ENCODE measurements around the gene LHX5. TPM values are rescaled to one million over a fixed set of nuclear protein-coding genes. Genes with fewer than 3 reads are reported as not detected.
"Not testable (repeated sequence)": the region's sequence is repeated elsewhere in the genome, so short reads cannot be mapped to it uniquely, and the experiment has no call there.

LHX5 gene
- polyA plus RNA-seq, 2 donors = not detected

DNA sequence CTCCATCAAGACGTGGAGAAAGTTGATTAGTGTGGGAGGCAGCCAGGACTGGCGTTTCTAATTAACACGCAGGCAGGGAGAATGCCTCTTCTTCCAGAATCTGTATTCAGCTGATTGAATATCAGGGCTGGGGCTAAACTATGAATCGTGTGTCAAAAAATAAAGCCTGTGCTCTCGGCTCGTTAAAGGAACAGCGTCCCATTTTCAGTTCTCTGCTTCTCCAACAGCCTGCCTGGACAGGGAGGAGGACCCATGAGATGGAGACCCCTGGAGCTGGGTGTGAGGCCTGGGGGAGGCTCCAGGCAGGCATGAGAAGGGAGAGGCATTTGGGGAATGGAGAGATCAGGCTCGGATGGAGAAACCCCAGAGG lies 28.6 kb upstream of the LHX5 start:
- no peaks in the 10 kb centered on the region for H3K36me3 ChIP-seq (ENCODE audit: control insufficient read depth in 2 of 2, insufficient read depth in 2 of 2, low read length in 1 of 2)
- peaks cover 3 to 4% of the 10 kb centered on the region in 2 donors for H3K27me3 ChIP-seq (ENCODE audit: control insufficient read depth in 1 of 2, insufficient read depth in 2 of 2, low read length in 2 of 2)
- 15 to 26% methylated on average over 8 of the region's 8 CpGs for WGBS, 2 donors
- H3K27ac ChIP-seq (ENCODE audit: low read depth in 2 of 2, low read length in 1 of 2) = no peak overlapping the region
- H3K9me3 ChIP-seq (ENCODE audit: control insufficient read depth in 2 of 2, insufficient read depth in 1 of 2, low read depth in 1 of 2, low read length in 1 of 2) = peaks cover 0 to 3% of the 10 kb centered on the region in 2 donors
- H3K4me3 ChIP-seq (ENCODE audit: low read depth in 1 of 2, low read length in 2 of 2) = no peak overlapping the region
- no peaks in the 10 kb centered on the region for H3K4me1 ChIP-seq (ENCODE audit: control insufficient read depth in 2 of 2, insufficient read depth in 2 of 2, low read length in 1 of 2)

DNA sequence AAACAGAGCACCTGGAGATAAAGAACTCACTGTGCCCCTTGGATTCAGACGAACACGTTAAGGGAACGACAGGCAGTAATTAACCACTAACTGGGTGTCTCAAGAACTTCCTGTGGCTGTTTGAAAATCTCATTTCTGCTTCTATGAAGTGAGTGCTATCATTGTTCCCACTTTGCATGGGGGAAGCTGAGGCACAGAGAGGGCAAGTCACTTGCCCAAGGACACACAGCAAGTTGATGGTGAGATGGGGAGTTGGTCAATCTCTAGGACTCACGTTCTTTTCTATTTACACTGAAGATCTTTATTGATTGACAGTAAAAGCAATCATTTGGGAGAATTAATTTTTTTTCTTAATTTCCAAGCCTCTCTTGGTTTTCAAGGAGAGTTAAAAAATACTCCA lies 26.8 kb upstream of the LHX5 start:
- Histone ChIP-seq H3K4me1 (ENCODE audit: control insufficient read depth in 2 of 2, insufficient read depth in 2 of 2, low read length in 1 of 2) (no peaks in the 10 kb centered on the region), H3K36me3 (ENCODE audit: control insufficient read depth in 2 of 2, insufficient read depth in 2 of 2, low read length in 1 of 2) (no peaks in the 10 kb centered on the region), H3K27me3 (ENCODE audit: control insufficient read depth in 1 of 2, insufficient read depth in 2 of 2, low read length in 2 of 2) (peaks cover 3 to 4% of the 10 kb centered on the region in 2 donors), H3K9me3 (ENCODE audit: control insufficient read depth in 2 of 2, insufficient read depth in 1 of 2, low read depth in 1 of 2, low read length in 1 of 2) (peaks cover 0 to 3% of the 10 kb centered on the region in 2 donors), H3K27ac (ENCODE audit: low read depth in 2 of 2, low read length in 1 of 2) (no peak overlapping the region), H3K4me3 (ENCODE audit: low read depth in 1 of 2, low read length in 2 of 2) (no peak overlapping the region)
- WGBS, 2 donors = 46% methylated on average over 4 of the region's 4 CpGs

DNA sequence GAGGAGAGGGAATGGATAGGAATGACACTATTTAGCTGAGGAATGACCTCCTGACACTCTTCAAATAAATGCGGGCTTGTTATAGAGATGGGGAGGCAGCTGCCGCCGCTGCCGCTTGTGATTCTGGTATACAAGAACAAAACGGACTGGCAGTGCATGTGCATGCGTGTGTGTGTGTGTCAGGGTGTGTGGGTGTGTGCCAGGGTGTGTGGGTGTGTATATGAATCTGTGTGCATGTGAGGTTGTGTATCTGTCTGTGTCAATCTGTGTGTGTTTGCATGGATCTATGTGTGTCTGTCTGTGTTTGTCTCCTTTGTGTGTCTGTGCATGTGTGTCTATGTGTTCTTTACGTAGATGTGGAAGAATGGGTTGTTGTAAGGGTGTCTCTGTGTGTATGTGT lies 26.0 kb upstream of the LHX5 start:
- Histone ChIP-seq H3K36me3 (ENCODE audit: control insufficient read depth in 2 of 2, insufficient read depth in 2 of 2, low read length in 1 of 2) (no peaks in the 10 kb centered on the region), H3K4me3 (ENCODE audit: low read depth in 1 of 2, low read length in 2 of 2) (no peak overlapping the region), H3K27me3 (ENCODE audit: control insufficient read depth in 1 of 2, insufficient read depth in 2 of 2, low read length in 2 of 2) (peaks cover 3 to 4% of the 10 kb centered on the region in 2 donors), H3K9me3 (ENCODE audit: control insufficient read depth in 2 of 2, insufficient read depth in 1 of 2, low read depth in 1 of 2, low read length in 1 of 2) (peaks cover 0 to 3% of the 10 kb centered on the region in 2 donors), H3K4me1 (ENCODE audit: control insufficient read depth in 2 of 2, insufficient read depth in 2 of 2, low read length in 1 of 2) (no peaks in the 10 kb centered on the region), H3K27ac (ENCODE audit: low read depth in 2 of 2, low read length in 1 of 2) (no peak overlapping the region)
- 27 to 37% methylated on average over 7 of the region's 7 CpGs for WGBS, 2 donors

DNA sequence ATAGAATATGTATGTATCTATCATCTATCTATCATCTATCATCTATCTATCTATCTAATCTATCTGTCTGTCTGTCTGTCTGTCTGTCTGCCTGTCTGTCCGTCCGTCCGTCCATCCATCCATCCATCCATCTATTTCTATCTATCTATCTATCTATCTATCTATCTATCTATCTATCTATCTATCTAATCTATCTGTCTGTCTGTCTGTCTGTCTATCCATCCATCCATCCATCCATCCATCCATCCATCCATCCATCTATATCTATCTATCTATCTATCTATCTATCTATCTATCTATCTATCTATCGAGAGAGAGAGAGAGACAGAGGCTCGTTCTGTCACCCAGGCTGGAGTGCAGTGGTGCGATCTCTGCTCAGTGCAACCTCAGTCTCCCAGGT lies 24.3 kb upstream of the LHX5 start:
- H3K4me1 ChIP-seq (ENCODE audit: control insufficient read depth in 2 of 2, insufficient read depth in 2 of 2, low read length in 1 of 2); H3K4me3 ChIP-seq (ENCODE audit: low read depth in 1 of 2, low read length in 2 of 2); H3K36me3 ChIP-seq (ENCODE audit: control insufficient read depth in 2 of 2, insufficient read depth in 2 of 2, low read length in 1 of 2); H3K27me3 ChIP-seq (ENCODE audit: control insufficient read depth in 1 of 2, insufficient read depth in 2 of 2, low read length in 2 of 2); H3K9me3 ChIP-seq (ENCODE audit: control insufficient read depth in 2 of 2, insufficient read depth in 1 of 2, low read depth in 1 of 2, low read length in 1 of 2); H3K27ac ChIP-seq (ENCODE audit: low read depth in 2 of 2, low read length in 1 of 2): not testable (repeated sequence)
- 90 to 91% methylated on average over 6 of the region's 6 CpGs for WGBS, 2 donors

DNA sequence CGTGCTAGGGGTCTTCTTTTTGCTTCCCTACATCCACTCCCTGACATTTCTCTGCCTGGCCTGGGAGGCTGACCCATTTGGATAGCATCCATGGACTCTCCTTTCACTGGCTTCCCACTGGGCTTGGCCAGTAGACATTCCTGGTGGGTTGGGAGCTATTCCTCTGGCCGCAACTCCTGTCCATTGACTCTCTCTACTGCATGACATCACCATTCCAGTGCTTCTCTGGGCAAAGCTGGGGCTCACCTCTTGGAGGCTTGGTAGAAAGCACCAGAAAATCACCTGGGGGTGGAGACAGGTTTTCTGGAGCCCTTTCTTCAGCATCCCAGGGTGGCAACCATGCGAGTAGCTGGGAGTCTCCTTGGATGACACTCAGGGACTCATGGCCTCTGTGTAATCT lies 16.7 kb upstream of the LHX5 start:
- H3K9me3 ChIP-seq (ENCODE audit: control insufficient read depth in 2 of 2, insufficient read depth in 1 of 2, low read depth in 1 of 2, low read length in 1 of 2) = no peaks in the 10 kb centered on the region
- H3K27me3 ChIP-seq (ENCODE audit: control insufficient read depth in 1 of 2, insufficient read depth in 2 of 2, low read length in 2 of 2) = no peaks in the 10 kb centered on the region
- H3K4me1 ChIP-seq (ENCODE audit: control insufficient read depth in 2 of 2, insufficient read depth in 2 of 2, low read length in 1 of 2) = no peaks in the 10 kb centered on the region
- no peak overlapping the region for H3K27ac ChIP-seq (ENCODE audit: low read depth in 2 of 2, low read length in 1 of 2)
- no peaks in the 10 kb centered on the region for H3K36me3 ChIP-seq (ENCODE audit: control insufficient read depth in 2 of 2, insufficient read depth in 2 of 2, low read length in 1 of 2)
- 70 to 75% methylated on average over 3 of the region's 3 CpGs for WGBS, 2 donors
- H3K4me3 ChIP-seq (ENCODE audit: low read depth in 1 of 2, low read length in 2 of 2) = no peak overlapping the region

DNA sequence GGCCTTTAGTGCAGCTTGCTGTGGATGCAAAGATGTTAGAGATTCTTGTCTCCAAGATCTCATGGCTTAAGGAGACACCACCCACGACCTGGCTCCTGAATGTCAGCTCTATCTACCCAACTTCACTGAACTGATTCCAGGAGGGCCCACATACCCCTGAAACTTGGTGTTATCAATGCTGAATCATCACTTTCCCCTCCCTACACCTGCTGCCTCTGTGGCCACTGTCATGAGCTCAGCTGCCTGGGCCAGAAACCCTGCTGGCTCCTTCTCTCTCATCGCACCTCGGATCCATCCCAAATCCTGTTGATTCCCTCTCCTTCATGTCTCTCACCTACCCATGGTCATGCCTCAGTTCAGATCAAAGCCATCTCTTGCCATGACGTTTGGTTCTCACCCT lies 15.1 kb upstream of the LHX5 start:
- Histone ChIP-seq H3K36me3 (ENCODE audit: control insufficient read depth in 2 of 2, insufficient read depth in 2 of 2, low read length in 1 of 2) (no peaks in the 10 kb centered on the region), H3K9me3 (ENCODE audit: control insufficient read depth in 2 of 2, insufficient read depth in 1 of 2, low read depth in 1 of 2, low read length in 1 of 2) (no peaks in the 10 kb centered on the region), H3K27ac (ENCODE audit: low read depth in 2 of 2, low read length in 1 of 2) (no peak overlapping the region), H3K4me1 (ENCODE audit: control insufficient read depth in 2 of 2, insufficient read depth in 2 of 2, low read length in 1 of 2) (no peaks in the 10 kb centered on the region), H3K27me3 (ENCODE audit: control insufficient read depth in 1 of 2, insufficient read depth in 2 of 2, low read length in 2 of 2) (no peaks in the 10 kb centered on the region), H3K4me3 (ENCODE audit: low read depth in 1 of 2, low read length in 2 of 2) (no peak overlapping the region)
- 21 to 35% methylated on average over 4 of the region's 4 CpGs for WGBS, 2 donors

DNA sequence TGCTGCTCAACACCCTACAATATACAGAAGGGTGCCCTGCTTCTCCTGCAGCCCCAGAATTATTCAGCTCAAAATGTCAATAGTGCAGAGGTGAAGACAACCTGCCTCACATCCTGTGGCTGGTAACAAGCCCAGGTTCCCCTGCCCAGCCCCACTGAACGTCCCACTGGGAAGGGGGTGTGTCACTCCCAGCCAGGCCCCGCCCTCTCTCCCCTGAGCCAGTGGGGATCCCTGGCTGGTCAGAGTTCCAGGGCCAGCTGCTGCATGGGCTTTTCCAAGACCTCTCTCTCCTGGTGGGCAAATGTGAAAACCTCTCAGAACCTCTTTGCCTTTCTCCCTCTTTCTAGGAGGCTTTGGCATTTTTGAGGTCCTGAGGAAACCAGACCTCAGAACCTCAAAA lies 13.7 kb upstream of the LHX5 start:
- Histone ChIP-seq H3K4me1 (ENCODE audit: control insufficient read depth in 2 of 2, insufficient read depth in 2 of 2, low read length in 1 of 2) (no peaks in the 10 kb centered on the region), H3K27me3 (ENCODE audit: control insufficient read depth in 1 of 2, insufficient read depth in 2 of 2, low read length in 2 of 2) (peaks cover 0 to 3% of the 10 kb centered on the region in 2 donors), H3K9me3 (ENCODE audit: control insufficient read depth in 2 of 2, insufficient read depth in 1 of 2, low read depth in 1 of 2, low read length in 1 of 2) (no peaks in the 10 kb centered on the region), H3K36me3 (ENCODE audit: control insufficient read depth in 2 of 2, insufficient read depth in 2 of 2, low read length in 1 of 2) (no peaks in the 10 kb centered on the region), H3K4me3 (ENCODE audit: low read depth in 1 of 2, low read length in 2 of 2) (no peak overlapping the region), H3K27ac (ENCODE audit: low read depth in 2 of 2, low read length in 1 of 2) (no peak overlapping the region)
- WGBS, 2 donors = 0 to 9% methylated on average over 2 of the region's 2 CpGs

DNA sequence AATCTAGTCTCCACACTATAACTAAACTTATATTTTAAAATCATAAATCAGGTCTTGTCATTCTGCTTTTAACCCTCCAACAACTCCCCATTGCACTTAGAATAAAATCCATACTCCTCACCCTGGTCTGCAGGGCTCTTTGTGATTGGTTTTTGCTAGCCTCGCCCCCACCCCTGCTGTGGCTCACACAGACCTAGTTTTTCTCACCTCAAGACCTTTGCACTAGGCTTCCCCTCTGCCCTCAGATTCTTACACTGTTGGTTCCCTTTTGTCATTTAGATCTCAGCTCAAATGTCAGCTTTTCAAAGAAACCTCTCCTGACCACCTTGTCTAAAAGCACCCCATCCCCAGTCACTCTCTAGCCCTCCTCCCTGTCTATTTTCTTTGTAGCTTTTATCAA lies 10.7 kb upstream of the LHX5 start:
- Histone ChIP-seq H3K4me3 (ENCODE audit: low read depth in 1 of 2, low read length in 2 of 2) (no peak overlapping the region), H3K27ac (ENCODE audit: low read depth in 2 of 2, low read length in 1 of 2) (no peak overlapping the region), H3K4me1 (ENCODE audit: control insufficient read depth in 2 of 2, insufficient read depth in 2 of 2, low read length in 1 of 2) (no peaks in the 10 kb centered on the region), H3K9me3 (ENCODE audit: control insufficient read depth in 2 of 2, insufficient read depth in 1 of 2, low read depth in 1 of 2, low read length in 1 of 2) (no peaks in the 10 kb centered on the region), H3K27me3 (ENCODE audit: control insufficient read depth in 1 of 2, insufficient read depth in 2 of 2, low read length in 2 of 2) (peaks cover 3 to 19% of the 10 kb centered on the region in 2 donors), H3K36me3 (ENCODE audit: control insufficient read depth in 2 of 2, insufficient read depth in 2 of 2, low read length in 1 of 2) (no peaks in the 10 kb centered on the region)
- WGBS, 2 donors = 2 to 6% methylated on average over 1 of the region's 1 CpG

DNA sequence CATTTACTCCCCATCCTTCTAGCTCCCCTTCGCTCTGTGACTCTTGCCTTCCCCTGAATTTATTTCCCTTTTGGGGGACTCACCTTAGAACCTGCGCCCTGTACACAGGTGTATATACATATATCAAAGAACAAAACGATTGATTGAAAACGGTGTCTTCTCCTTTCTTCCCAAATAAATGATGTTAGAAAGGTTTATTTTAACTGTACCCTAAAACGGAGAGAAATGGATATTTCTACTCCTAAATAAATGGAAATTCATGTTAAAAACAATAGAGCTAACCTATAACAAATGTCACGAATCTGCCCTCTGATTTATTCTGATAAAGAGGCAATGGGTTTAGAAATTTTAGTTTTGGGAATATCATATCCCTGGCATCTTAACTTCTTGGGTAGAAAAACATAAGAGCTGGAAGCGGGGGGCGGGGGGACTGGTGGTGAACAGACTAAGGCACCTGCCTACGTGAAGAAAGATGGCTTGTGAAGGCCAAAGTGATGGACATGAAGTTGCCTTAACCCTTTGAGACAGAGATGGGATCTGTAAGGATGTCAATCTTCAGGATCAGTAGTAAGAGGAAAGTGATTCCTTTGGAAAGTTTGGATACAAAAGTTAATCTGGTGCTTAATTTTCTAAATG lies 8.8 kb upstream of the LHX5 start:
- Histone ChIP-seq H3K27ac (ENCODE audit: low read depth in 2 of 2, low read length in 1 of 2) (no peak overlapping the region), H3K9me3 (ENCODE audit: control insufficient read depth in 2 of 2, insufficient read depth in 1 of 2, low read depth in 1 of 2, low read length in 1 of 2) (no peaks in the 10 kb centered on the region), H3K4me1 (ENCODE audit: control insufficient read depth in 2 of 2, insufficient read depth in 2 of 2, low read length in 1 of 2) (no peaks in the 10 kb centered on the region), H3K36me3 (ENCODE audit: control insufficient read depth in 2 of 2, insufficient read depth in 2 of 2, low read length in 1 of 2) (no peaks in the 10 kb centered on the region), H3K27me3 (ENCODE audit: control insufficient read depth in 1 of 2, insufficient read depth in 2 of 2, low read length in 2 of 2) (peaks cover 3 to 19% of the 10 kb centered on the region in 2 donors), H3K4me3 (ENCODE audit: low read depth in 1 of 2, low read length in 2 of 2) (no peak overlapping the region)
- 18 to 19% methylated on average over 9 of the region's 9 CpGs for WGBS, 2 donors

DNA sequence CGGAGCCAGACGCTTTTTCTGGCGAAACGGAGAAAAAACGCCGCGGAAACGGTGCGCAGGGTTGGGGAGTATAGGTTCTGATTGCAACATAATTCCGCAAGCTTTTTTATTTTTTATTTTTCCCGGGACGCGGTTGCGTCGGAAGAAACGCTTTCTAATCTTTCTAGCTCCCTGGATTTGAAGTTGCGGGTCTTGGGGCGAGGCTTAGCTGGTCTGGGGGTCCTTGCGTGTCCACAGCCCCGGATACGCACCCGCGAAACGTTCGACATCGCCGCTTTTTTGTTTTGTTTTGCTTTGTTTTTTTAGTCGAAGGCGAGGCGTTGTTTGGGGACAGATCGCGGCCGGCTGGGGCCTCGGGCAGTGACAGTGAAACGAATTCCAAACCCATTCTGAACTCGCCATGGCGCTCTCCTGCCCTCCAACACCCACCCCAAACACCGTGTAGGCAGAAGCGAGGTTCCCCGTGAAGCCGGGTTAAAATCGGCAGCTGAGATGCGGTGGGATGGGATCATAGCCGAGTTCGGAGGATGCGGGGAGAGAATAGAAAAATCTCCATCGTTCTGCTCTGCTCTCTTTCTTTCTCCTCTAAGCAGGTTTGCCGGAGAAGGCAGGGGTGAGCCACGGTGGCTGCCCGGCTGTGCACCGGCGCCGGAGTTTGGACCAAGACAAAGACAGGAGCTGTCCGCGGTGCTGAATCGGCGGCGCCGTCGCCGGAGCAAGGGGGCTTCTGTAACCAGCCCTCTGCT lies 8.1 kb upstream of the LHX5 start:
- H3K4me3 ChIP-seq (ENCODE audit: low read depth in 1 of 2, low read length in 2 of 2) = no peak overlapping the region
- H3K36me3 ChIP-seq (ENCODE audit: control insufficient read depth in 2 of 2, insufficient read depth in 2 of 2, low read length in 1 of 2) = no peaks in the 10 kb centered on the region
- peaks cover 3 to 23% of the 10 kb centered on the region in 2 donors for H3K27me3 ChIP-seq (ENCODE audit: control insufficient read depth in 1 of 2, insufficient read depth in 2 of 2, low read length in 2 of 2)
- 6 to 8% methylated on average over 61 of the region's 61 CpGs for WGBS, 2 donors
- no peaks in the 10 kb centered on the region for H3K4me1 ChIP-seq (ENCODE audit: control insufficient read depth in 2 of 2, insufficient read depth in 2 of 2, low read length in 1 of 2)
- no peak overlapping the region for H3K27ac ChIP-seq (ENCODE audit: low read depth in 2 of 2, low read length in 1 of 2)
- no peaks in the 10 kb centered on the region for H3K9me3 ChIP-seq (ENCODE audit: control insufficient read depth in 2 of 2, insufficient read depth in 1 of 2, low read depth in 1 of 2, low read length in 1 of 2)
